IPS-20b (cell line): ENCODE data around the gene MRS2.

ENCODE experiments used
- H3K27ac ChIP-seq: one replicate; pipeline ENCODE4 v1.5.1; 2013; ENCODE audit warnings: low read length
- H3K27me3 ChIP-seq: 2 replicates; pipeline ENCODE4 v1.6.1; 2013; ENCODE audit warnings: mild to moderate bottlenecking, low read length, inconsistent platforms; ENCODE audit not compliant: insufficient read depth
- H3K36me3 ChIP-seq: 2 replicates; pipeline ENCODE4 v1.6.1; 2013; ENCODE audit warnings: low read depth, mild to moderate bottlenecking, inconsistent platforms, low read length, moderate library complexity; ENCODE audit not compliant: insufficient read depth
- H3K4me1 ChIP-seq: 2 replicates; pipeline ENCODE4 v1.6.1; 2013; ENCODE audit warnings: mild to moderate bottlenecking, control low read depth, inconsistent platforms, low read length, moderate library complexity; ENCODE audit not compliant: insufficient read depth
- H3K4me3 ChIP-seq: 2 replicates; pipeline ENCODE4 v1.5.1; 2013; ENCODE audit warnings: mild to moderate bottlenecking, low read length, inconsistent platforms
- H3K9ac ChIP-seq: 2 replicates; pipeline ENCODE4 v1.6.1; 2013; ENCODE audit warnings: low read depth, mild to moderate bottlenecking, inconsistent platforms, low read length, moderate library complexity
- H3K9me3 ChIP-seq: 2 replicates; pipeline ENCODE4 v1.6.1; 2013; ENCODE audit warnings: mild to moderate bottlenecking, low read depth, low read length, inconsistent platforms; ENCODE audit not compliant: insufficient read depth

MRS2 gene

GRCh38 chr6:24440897-24441598 is 38.3 kb downstream of the MRS2 start:
- Histone ChIP-seq H3K27me3 (no peaks in the 10 kb centered on the region), H3K9ac (no peak overlapping the region), H3K4me1 (no peaks in the 10 kb centered on the region), H3K9me3 (no peaks in the 10 kb centered on the region), H3K36me3 (no peaks in the 10 kb centered on the region), H3K4me3 (no peak overlapping the region), H3K27ac (no peak overlapping the region)

GRCh38 chr6:24441599-24441904 is 38.8 kb downstream of the MRS2 start:
- no peak overlapping the region for H3K9ac ChIP-seq
- no peaks in the 10 kb centered on the region for H3K36me3 ChIP-seq
- no peaks in the 10 kb centered on the region for H3K27me3 ChIP-seq
- H3K4me3 ChIP-seq = no peak overlapping the region
- no peak overlapping the region for H3K27ac ChIP-seq
- H3K9me3 ChIP-seq = no peaks in the 10 kb centered on the region
- H3K4me1 ChIP-seq = no peaks in the 10 kb centered on the region

- H3K9ac ChIP-seq = no peak overlapping the region
- H3K9me3 ChIP-seq = no peaks in the 10 kb centered on the region
- H3K4me3 ChIP-seq = no peak overlapping the region
- no peaks in the 10 kb centered on the region for H3K4me1 ChIP-seq
- no peak overlapping the region for H3K27ac ChIP-seq
- H3K27me3 ChIP-seq = no peaks in the 10 kb centered on the region
- no peaks in the 10 kb centered on the region for H3K36me3 ChIP-seq
These were observed 41.9 kb downstream of the MRS2 start for GRCh38 chr6:24444588-24444987.

- H3K9me3 ChIP-seq = no peaks in the 10 kb centered on the region
- H3K4me3 ChIP-seq = no peak overlapping the region
- H3K4me1 ChIP-seq = no peaks in the 10 kb centered on the region
- H3K36me3 ChIP-seq = no peaks in the 10 kb centered on the region
- H3K27me3 ChIP-seq = no peaks in the 10 kb centered on the region
- H3K27ac ChIP-seq = no peak overlapping the region
- no peak overlapping the region for H3K9ac ChIP-seq
These were observed 43.0 kb downstream of the MRS2 start for GRCh38 chr6:24445704-24446103.

- H3K9ac ChIP-seq = no peak overlapping the region
- no peaks in the 10 kb centered on the region for H3K9me3 ChIP-seq
- H3K27me3 ChIP-seq = no peaks in the 10 kb centered on the region
- H3K36me3 ChIP-seq = no peaks in the 10 kb centered on the region
- no peak overlapping the region for H3K4me3 ChIP-seq
- H3K4me1 ChIP-seq = no peaks in the 10 kb centered on the region
- no peak overlapping the region for H3K27ac ChIP-seq
These were observed 43.9 kb downstream of the MRS2 start for GRCh38 chr6:24446670-24447069.

GRCh38 chr6:24448396-24448795 is 45.7 kb downstream of the MRS2 start:
- H3K4me1 ChIP-seq = no peaks in the 10 kb centered on the region
- H3K36me3 ChIP-seq = no peaks in the 10 kb centered on the region

GRCh38 chr6:24448828-24449525 is 46.2 kb downstream of the MRS2 start:
- Histone ChIP-seq H3K27me3 (no peaks in the 10 kb centered on the region), H3K27ac (no peak overlapping the region), H3K4me1 (no peaks in the 10 kb centered on the region), H3K36me3 (no peaks in the 10 kb centered on the region), H3K9me3 (no peaks in the 10 kb centered on the region), H3K4me3 (no peak overlapping the region), H3K9ac (no peak overlapping the region)

More at GRCh38 chr6:24448396-24448795, 45.7 kb downstream of the MRS2 start:
- Histone ChIP-seq H3K9ac (no peak overlapping the region), H3K27ac (no peak overlapping the region), H3K4me3 (no peak overlapping the region), H3K9me3 (no peaks in the 10 kb centered on the region), H3K27me3 (no peaks in the 10 kb centered on the region)

GRCh38 chr6:24451581-24452388 is 49.0 kb downstream of the MRS2 start:
- Histone ChIP-seq H3K9me3 (no peaks in the 10 kb centered on the region), H3K27me3 (no peaks in the 10 kb centered on the region), H3K4me3 (no peak overlapping the region), H3K27ac (no peak overlapping the region), H3K36me3 (no peaks in the 10 kb centered on the region), H3K9ac (no peak overlapping the region), H3K4me1 (no peaks in the 10 kb centered on the region)

- Histone ChIP-seq H3K4me3 (no peak overlapping the region), H3K4me1 (no peaks in the 10 kb centered on the region), H3K9ac (no peak overlapping the region), H3K9me3 (no peaks in the 10 kb centered on the region), H3K36me3 (no peaks in the 10 kb centered on the region), H3K27ac (no peak overlapping the region), H3K27me3 (no peaks in the 10 kb centered on the region)
These were observed 51.2 kb downstream of the MRS2 start for GRCh38 chr6:24453921-24454320.

- Histone ChIP-seq H3K9me3 (no peaks in the 10 kb centered on the region), H3K4me3 (no peak overlapping the region), H3K27ac (no peak overlapping the region), H3K27me3 (no peaks in the 10 kb centered on the region), H3K36me3 (no peaks in the 10 kb centered on the region), H3K9ac (no peak overlapping the region), H3K4me1 (no peaks in the 10 kb centered on the region)
These were observed 51.7 kb downstream of the MRS2 start for GRCh38 chr6:24454452-24454851.

- Histone ChIP-seq H3K27ac (no peak overlapping the region), H3K9me3 (no peaks in the 10 kb centered on the region), H3K27me3 (no peaks in the 10 kb centered on the region), H3K4me1 (no peaks in the 10 kb centered on the region), H3K9ac (no peak overlapping the region), H3K36me3 (no peaks in the 10 kb centered on the region), H3K4me3 (no peak overlapping the region)
These were observed 52.3 kb downstream of the MRS2 start for GRCh38 chr6:24455061-24455460.

GRCh38 chr6:24458134-24458533 is 55.4 kb downstream of the MRS2 start:
- H3K9me3 ChIP-seq = no peaks in the 10 kb centered on the region
- no peak overlapping the region for H3K27ac ChIP-seq
- H3K9ac ChIP-seq = no peak overlapping the region
- H3K27me3 ChIP-seq = no peaks in the 10 kb centered on the region
- H3K4me3 ChIP-seq = no peak overlapping the region
- H3K36me3 ChIP-seq = no peaks in the 10 kb centered on the region
- no peaks in the 10 kb centered on the region for H3K4me1 ChIP-seq
